ENCODE measurements around the gene AUTS2. TPM values are rescaled to one million over a fixed set of nuclear protein-coding genes. Genes with fewer than 3 reads are reported as not detected.

The AUTS2 gene
- total RNA-seq, 1 experiment from 2014 or later = 256 TPM

DNA sequence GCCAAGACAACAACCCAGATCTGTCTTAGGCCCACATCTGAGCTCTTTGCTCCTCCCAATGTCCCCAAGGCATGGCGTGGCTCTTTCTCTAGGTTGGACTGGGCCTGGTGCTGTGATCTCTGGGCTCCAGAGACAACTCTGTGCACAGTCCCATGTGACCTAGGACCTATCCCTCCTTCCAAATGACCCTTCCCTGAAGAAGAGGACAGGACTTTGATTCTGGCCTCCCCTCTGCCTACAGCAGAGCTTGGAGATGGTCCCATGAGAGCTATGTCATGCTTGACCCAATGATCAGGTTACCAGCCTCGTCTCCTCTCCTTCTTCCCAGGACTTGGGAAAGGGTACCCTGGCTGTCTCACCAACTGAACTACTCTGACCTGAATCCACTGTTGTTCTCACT lies 1237.4 kb downstream of the AUTS2 start:
- Histone ChIP-seq H3K4me2 (ENCODE audit: insufficient read depth, insufficient read length, low read length) (no peak overlapping the region), H3K56ac (ENCODE audit: insufficient read length, low read depth, low read length) (no peak overlapping the region), H3K27ac (ENCODE audit: insufficient read length, low read depth, low read length) (no peak overlapping the region), H3K9ac (ENCODE audit: extremely low read depth, insufficient read length, low read length) (no peak overlapping the region), H3K18ac (ENCODE audit: insufficient read length, low read depth, low read length) (peak overlapping the region; percentile 22), H3K14ac (ENCODE audit: insufficient read depth, low read length) (no peak overlapping the region; the same call in 1 of the 2 replicates), H3K27me3 (ENCODE audit: insufficient read depth, low read length) (no peaks in the 10 kb centered on the region), H2BK20ac (ENCODE audit: low read depth, low read length, poor library complexity, severe bottlenecking) (no peak overlapping the region), H4K20me1 (ENCODE audit: control insufficient read depth, insufficient read depth, insufficient read length) (no peaks in the 10 kb centered on the region), H4K91ac (ENCODE audit: insufficient read length, low read depth, low read length) (peak overlapping the region; percentile 64), H3K23ac (ENCODE audit: insufficient read length, low read depth, low read length) (no peak overlapping the region), H3K4me1 (ENCODE audit: insufficient read depth, low read length) (no peaks in the 10 kb centered on the region; the same call in 1 of the 2 replicates), H2BK5ac (ENCODE audit: insufficient read length, low read length) (no peak overlapping the region), H3K23me2 (ENCODE audit: insufficient read length, low read depth, low read length, poor library complexity, severe bottlenecking) (no peaks in the 10 kb centered on the region), H3K79me1 (ENCODE audit: insufficient read depth, low read depth, low read length, poor library complexity, severe bottlenecking) (no peaks in the 10 kb centered on the region), H2BK120ac (ENCODE audit: low read depth, low read length, poor library complexity, severe bottlenecking) (no peak overlapping the region), H4K8ac (replicated peaks; ENCODE audit: insufficient read length, low read depth, low read length) (no peak overlapping the region), H4K5ac (ENCODE audit: insufficient read length, low read depth, low read length) (no peak overlapping the region), H2AK5ac (ENCODE audit: insufficient read length, low read length) (no peak overlapping the region), H2AFZ (ENCODE audit: low read length) (no peak overlapping the region), H3K79me2 (ENCODE audit: insufficient read depth, low read length) (no peaks in the 10 kb centered on the region; the same call in 1 of the 2 replicates), H2BK15ac (ENCODE audit: low read depth, low read length) (no peak overlapping the region), H3K4ac (ENCODE audit: low read depth, low read length) (peak overlapping the region; percentile 38; the same call in 1 of the 2 replicates), H3T11ph (ENCODE audit: low read length) (peak overlapping the region; percentile 73), H2BK12ac (ENCODE audit: insufficient read length, low read depth, low read length) (no peak overlapping the region), H3K9me3 (ENCODE audit: control insufficient read depth, low read depth, low read length) (no peaks in the 10 kb centered on the region)
- Mint-ChIP-seq H3K36me3 (ENCODE audit: insufficient read depth in 1 of 3, low read depth in 3 of 3) (peaks cover 11 to 29% (median 16%) of the 10 kb centered on the region in 3 experiments; a peak in 6 of 7 replicates), H3K27me3 (ENCODE audit: low read depth) (peaks cover 3% of the 10 kb centered on the region; the same call in 1 of the 2 replicates), H3K9me3 (peaks cover 17 to 27% of the 10 kb centered on the region in 2 experiments), H3K4me3 (no peak overlapping the region), H3K27ac (peak overlapping the region in 2 of 3 experiments; percentile 74 to 95; a peak in 4 of 7 replicates), H3K4me1 (peaks cover 20 to 22% of the 10 kb centered on the region in 2 experiments)
- TF ChIP-seq CTCF (conservative IDR thresholded peaks at IDR 0.05) = no peak
- DNase-seq = no peak
- no CpG with 5 or more reads among the region's 2 CpGs for WGBS (ENCODE audit: extremely low coverage, insufficient read length, low lambda C conversion rate)

Data from H9 (cell line).